ENCODE data around the gene WDR73.
A peak's percentile ranks its signal among the peaks of the same experiment; 100 is the strongest.

WDR73 gene

GRCh38 chr15:84685304-84685703 lies 31.2 kb upstream of the WDR73 start:
- H3K27ac ChIP-seq (ENCODE audit: poor library complexity, severe bottlenecking): peak overlapping the region; percentile 46
- ATAC-seq (ENCODE audit: low read depth): peak; percentile 99
- TF ChIP-seq, protein P1, sequence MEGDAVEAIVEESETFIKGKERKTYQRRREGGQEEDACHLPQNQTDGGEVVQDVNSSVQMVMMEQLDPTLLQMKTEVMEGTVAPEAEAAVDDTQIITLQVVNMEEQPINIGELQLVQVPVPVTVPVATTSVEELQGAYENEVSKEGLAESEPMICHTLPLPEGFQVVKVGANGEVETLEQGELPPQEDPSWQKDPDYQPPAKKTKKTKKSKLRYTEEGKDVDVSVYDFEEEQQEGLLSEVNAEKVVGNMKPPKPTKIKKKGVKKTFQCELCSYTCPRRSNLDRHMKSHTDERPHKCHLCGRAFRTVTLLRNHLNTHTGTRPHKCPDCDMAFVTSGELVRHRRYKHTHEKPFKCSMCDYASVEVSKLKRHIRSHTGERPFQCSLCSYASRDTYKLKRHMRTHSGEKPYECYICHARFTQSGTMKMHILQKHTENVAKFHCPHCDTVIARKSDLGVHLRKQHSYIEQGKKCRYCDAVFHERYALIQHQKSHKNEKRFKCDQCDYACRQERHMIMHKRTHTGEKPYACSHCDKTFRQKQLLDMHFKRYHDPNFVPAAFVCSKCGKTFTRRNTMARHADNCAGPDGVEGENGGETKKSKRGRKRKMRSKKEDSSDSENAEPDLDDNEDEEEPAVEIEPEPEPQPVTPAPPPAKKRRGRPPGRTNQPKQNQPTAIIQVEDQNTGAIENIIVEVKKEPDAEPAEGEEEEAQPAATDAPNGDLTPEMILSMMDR (IDR thresholded peaks at IDR 0.05; ENCODE audit: poor library complexity, severe bottlenecking): no peak
- peaks cover 14% of the 10 kb centered on the region for H3K4me1 ChIP-seq (ENCODE audit: insufficient read depth, poor library complexity, severe bottlenecking)
- no peaks in the 10 kb centered on the region for H3K27me3 ChIP-seq (ENCODE audit: insufficient read depth, poor library complexity, severe bottlenecking)
- no peak overlapping the region for H3K4me3 ChIP-seq (ENCODE audit: severe bottlenecking)
- H3K9me3 ChIP-seq (ENCODE audit: severe bottlenecking): no peaks in the 10 kb centered on the region
- DNase-seq (ENCODE audit: low spot score): peak; percentile 87
- H3K36me3 ChIP-seq (ENCODE audit: low read depth): peaks cover 95% of the 10 kb centered on the region

- DNase-seq (ENCODE audit: low spot score) (no peak), ATAC-seq (ENCODE audit: low read depth) (no peak)
- Histone ChIP-seq H3K4me1 (ENCODE audit: insufficient read depth, poor library complexity, severe bottlenecking) (peaks cover 14% of the 10 kb centered on the region), H3K27ac (ENCODE audit: poor library complexity, severe bottlenecking) (no peak overlapping the region), H3K4me3 (ENCODE audit: severe bottlenecking) (no peak overlapping the region), H3K36me3 (ENCODE audit: low read depth) (peaks cover 95% of the 10 kb centered on the region), H3K9me3 (ENCODE audit: severe bottlenecking) (no peaks in the 10 kb centered on the region), H3K27me3 (ENCODE audit: insufficient read depth, poor library complexity, severe bottlenecking) (no peaks in the 10 kb centered on the region)
- TF ChIP-seq, protein P1 (IDR thresholded peaks at IDR 0.05; ENCODE audit: poor library complexity, severe bottlenecking): no peak
Measured at GRCh38 chr15:84684092-84684491, 30.0 kb upstream of the WDR73 start.

- Histone ChIP-seq H3K4me1 (ENCODE audit: insufficient read depth, poor library complexity, severe bottlenecking) (peaks cover 14% of the 10 kb centered on the region), H3K27ac (ENCODE audit: poor library complexity, severe bottlenecking) (no peak overlapping the region), H3K27me3 (ENCODE audit: insufficient read depth, poor library complexity, severe bottlenecking) (no peaks in the 10 kb centered on the region), H3K4me3 (ENCODE audit: severe bottlenecking) (no peak overlapping the region), H3K9me3 (ENCODE audit: severe bottlenecking) (no peaks in the 10 kb centered on the region), H3K36me3 (ENCODE audit: low read depth) (peaks cover 96% of the 10 kb centered on the region)
- no peak for ATAC-seq (ENCODE audit: low read depth)
- TF ChIP-seq, protein P1 (IDR thresholded peaks at IDR 0.05; ENCODE audit: poor library complexity, severe bottlenecking): no peak
- no peak for DNase-seq (ENCODE audit: low spot score)
Measured at GRCh38 chr15:84681831-84682230, 27.7 kb upstream of the WDR73 start.

DNA sequence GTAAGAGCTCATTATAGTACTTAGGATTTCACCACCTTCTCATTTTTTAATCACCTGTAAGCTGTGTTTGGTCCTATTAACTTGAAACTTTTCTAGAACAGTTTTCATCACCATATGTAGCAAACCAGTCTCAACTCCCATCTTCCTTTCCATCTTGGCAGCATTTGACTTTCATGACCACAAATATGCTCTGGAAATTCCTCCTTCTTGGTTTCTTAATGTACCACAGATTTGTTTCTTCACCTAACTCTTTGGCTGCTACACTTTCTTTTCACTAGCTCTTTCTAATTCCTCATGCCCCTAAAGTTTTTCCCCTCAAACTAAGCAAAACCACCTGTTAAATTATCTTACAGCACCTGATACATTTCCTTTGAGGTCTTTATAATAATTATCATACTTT lies 17.1 kb upstream of the WDR73 start:
- DNase-seq (ENCODE audit: low spot score): no peak
- H3K27ac ChIP-seq (ENCODE audit: poor library complexity, severe bottlenecking): no peak overlapping the region
- no peak for ATAC-seq (ENCODE audit: low read depth)
- H3K36me3 ChIP-seq (ENCODE audit: low read depth): peaks cover 78% of the 10 kb centered on the region
- TF ChIP-seq, protein P1 (IDR thresholded peaks at IDR 0.05; ENCODE audit: poor library complexity, severe bottlenecking): no peak
- no peak overlapping the region for H3K4me3 ChIP-seq (ENCODE audit: severe bottlenecking)
- no peaks in the 10 kb centered on the region for H3K27me3 ChIP-seq (ENCODE audit: insufficient read depth, poor library complexity, severe bottlenecking)
- no peaks in the 10 kb centered on the region for H3K9me3 ChIP-seq (ENCODE audit: severe bottlenecking)
- H3K4me1 ChIP-seq (ENCODE audit: insufficient read depth, poor library complexity, severe bottlenecking): no peaks in the 10 kb centered on the region

- DNase-seq (ENCODE audit: low spot score) (no peak), ATAC-seq (ENCODE audit: low read depth) (no peak)
- no peaks in the 10 kb centered on the region for H3K4me1 ChIP-seq (ENCODE audit: insufficient read depth, poor library complexity, severe bottlenecking)
- H3K4me3 ChIP-seq (ENCODE audit: severe bottlenecking): no peak overlapping the region
- TF ChIP-seq, protein P1 (IDR thresholded peaks at IDR 0.05; ENCODE audit: poor library complexity, severe bottlenecking): no peak
- H3K36me3 ChIP-seq (ENCODE audit: low read depth): peaks cover 78% of the 10 kb centered on the region
- no peaks in the 10 kb centered on the region for H3K27me3 ChIP-seq (ENCODE audit: insufficient read depth, poor library complexity, severe bottlenecking)
- H3K27ac ChIP-seq (ENCODE audit: poor library complexity, severe bottlenecking): no peak overlapping the region
- H3K9me3 ChIP-seq (ENCODE audit: severe bottlenecking): no peaks in the 10 kb centered on the region
Measured at GRCh38 chr15:84669726-84670125, 15.6 kb upstream of the WDR73 start.

All from RWPE2 (cell line).